Hepatocyte (in vitro differentiated cells): ENCODE results near the gene ZFP37.

Experiments used
- CTCF ChIP-seq: fragments of 200-600 bp; sonication (generic); IDR thresholded peaks from 2 replicates; pipeline ENCODE4 v1.5.1; 2016; ENCODE audit warnings: antibody characterized with exemption, mild to moderate bottlenecking; ENCODE audit not compliant: poor library complexity
- EZH2 ChIP-seq: fragments of 200-600 bp; sonication (generic); IDR thresholded peaks from 2 replicates; pipeline ENCODE4 v1.6.1; 2016; ENCODE audit warnings: antibody characterized with exemption, mild to moderate bottlenecking, borderline replicate concordance

DNA sequence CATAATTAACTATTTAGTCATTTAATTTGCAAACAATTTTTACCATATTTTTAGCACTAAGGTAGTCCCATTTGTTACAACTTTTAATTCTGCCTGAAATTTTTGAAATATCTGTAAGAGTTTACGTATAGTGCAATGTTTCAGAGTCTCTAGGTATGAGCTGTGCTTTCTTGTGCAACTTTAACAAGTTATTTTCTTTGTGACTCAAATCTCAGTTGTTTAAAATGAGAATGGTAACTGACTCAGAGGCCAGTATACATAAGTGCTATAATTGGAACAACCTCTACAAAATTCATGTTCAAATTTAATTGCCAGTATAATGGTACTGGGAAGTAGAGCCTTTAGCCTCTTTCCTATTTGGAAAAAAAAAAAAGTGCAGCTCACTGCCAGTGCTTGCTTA, 30.3 kb downstream of the ZFP37 start:
- TF ChIP-seq CTCF, result no peak
- no peak for TF ChIP-seq EZH2
